RWPE1 (cell line): ENCODE results near the gene PLPPR5.

ENCODE experiments used
- CTCF ChIA-PET: fragments of 350-600 bp; sonication (Branson Sonifier 250); formaldehyde crosslinking; extraction: SDS; loops from one replicate; lab custom pipeline; 2021; lab: Yijun Ruan, JAX
- POLR2A ChIA-PET: fragments of 400-600 bp; formaldehyde crosslinking; extraction: SDS; loops from one replicate; lab custom pipeline; 2020; ENCODE audit warnings: antibody characterized with exemption; ENCODE audit not compliant: low non-redundant PET; lab: Yijun Ruan, JAX
- DNase-seq: peaks from one replicate; pipeline ENCODE4 v3.0.0; 2012; ENCODE audit warnings: low spot score
- H3K27ac ChIP-seq: fragments of 450-650 bp; 2 replicates; pipeline ENCODE4 v1.5.1; 2017
- CTCF ChIP-seq: fragments of 450-650 bp; conservative IDR thresholded peaks from 2 replicates; pipeline ENCODE4 v1.5.1; 2017; ENCODE audit warnings: low read depth, mild to moderate bottlenecking

Gene PLPPR5

DNA sequence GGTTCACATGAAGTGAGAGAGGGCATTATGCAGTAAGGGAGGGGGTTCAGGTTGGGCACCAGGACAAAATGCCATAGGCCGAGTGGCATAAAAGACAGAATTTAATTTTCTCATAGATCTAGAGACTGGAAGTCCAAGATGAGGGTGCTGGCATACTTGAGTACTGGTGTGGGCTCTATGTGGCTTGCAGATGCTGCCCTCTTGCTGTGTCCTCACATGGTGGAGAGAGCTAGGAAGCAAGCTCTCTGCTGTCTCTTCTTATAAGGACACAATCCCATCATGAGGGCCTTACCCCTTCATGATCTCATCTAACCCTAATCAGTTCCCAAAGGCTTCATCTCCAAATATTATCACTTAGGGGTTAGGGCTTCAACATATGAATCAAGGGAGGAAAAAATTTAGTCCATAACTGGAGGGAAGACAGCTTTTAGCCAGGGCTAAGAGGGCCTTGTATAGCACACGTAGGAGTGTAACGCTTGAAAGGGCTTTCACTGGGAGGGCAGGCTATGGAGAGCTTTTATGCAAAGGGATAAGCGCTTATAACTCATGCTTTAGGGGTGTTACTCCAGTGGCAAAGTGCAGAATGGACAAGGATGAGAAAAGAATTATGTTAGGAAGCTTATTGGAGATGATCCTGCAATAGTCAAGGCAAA is 64.5 kb downstream of the PLPPR5 start:
- TF ChIP-seq CTCF = no peak
- no peak for DNase-seq
- ChIA-PET CTCF (no interaction called here), POLR2A (no interaction called here)
- no peak overlapping the region for H3K27ac ChIP-seq

GRCh38 chr1:98939471-98939870 is 65.2 kb downstream of the PLPPR5 start:
- no peak for TF ChIP-seq CTCF
- DNase-seq = no peak
- POLR2A ChIA-PET = no interaction called here
- CTCF ChIA-PET = no interaction called here
- H3K27ac ChIP-seq = no peak overlapping the region

DNA sequence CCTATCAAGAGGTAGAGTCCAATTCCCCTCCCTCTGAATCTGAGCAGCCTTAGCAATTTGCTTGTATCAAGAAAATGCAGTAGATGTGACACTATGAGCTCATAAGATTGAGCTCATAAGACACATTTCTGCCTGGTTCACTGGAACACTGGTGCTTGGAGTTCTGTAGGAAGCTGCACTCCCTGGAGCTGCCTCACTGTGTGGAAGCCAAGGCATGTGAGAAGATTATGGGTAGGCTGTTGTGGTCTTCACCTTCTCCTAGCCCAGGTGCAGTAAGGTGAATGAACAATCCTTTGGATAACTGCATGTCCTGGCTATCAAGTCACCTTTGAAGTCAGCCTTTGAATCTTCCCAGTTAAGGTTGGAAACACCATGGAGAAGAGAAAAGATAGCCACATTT is 67.3 kb downstream of the PLPPR5 start:
- CTCF ChIA-PET = no interaction called here
- TF ChIP-seq CTCF = no peak

DNA sequence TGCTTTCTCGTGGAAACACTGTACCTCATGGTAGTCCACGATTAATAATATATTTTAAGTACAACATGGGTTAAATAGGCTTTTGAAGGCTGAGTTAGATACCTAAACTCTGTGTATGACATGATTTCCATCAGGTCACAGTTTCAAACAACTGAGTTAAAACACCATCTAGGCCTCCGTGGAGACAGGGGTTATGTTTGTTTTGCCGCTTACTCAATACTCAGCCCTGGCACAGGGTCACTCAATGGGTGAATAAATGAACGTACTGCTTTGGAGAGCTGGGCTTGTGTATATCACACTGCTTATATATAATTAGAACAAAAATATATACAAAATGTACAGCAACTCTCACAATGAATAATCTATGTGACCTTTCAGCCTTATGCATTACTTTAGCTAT is 72.5 kb downstream of the PLPPR5 start:
- no peak overlapping the region for H3K27ac ChIP-seq
- DNase-seq = no peak
- ChIA-PET POLR2A (no interaction called here), CTCF (interaction anchor here (0.6 kb wide), 1 partner anchor 1601 kb away, joined by 3 read pairs; no protein-coding TSS in a partner anchor)
- TF ChIP-seq CTCF = no peak

More for the DNA sequence above, 67.3 kb downstream of the PLPPR5 start:
- POLR2A ChIA-PET = no interaction called here
- no peak for DNase-seq
- no peak overlapping the region for H3K27ac ChIP-seq

DNA sequence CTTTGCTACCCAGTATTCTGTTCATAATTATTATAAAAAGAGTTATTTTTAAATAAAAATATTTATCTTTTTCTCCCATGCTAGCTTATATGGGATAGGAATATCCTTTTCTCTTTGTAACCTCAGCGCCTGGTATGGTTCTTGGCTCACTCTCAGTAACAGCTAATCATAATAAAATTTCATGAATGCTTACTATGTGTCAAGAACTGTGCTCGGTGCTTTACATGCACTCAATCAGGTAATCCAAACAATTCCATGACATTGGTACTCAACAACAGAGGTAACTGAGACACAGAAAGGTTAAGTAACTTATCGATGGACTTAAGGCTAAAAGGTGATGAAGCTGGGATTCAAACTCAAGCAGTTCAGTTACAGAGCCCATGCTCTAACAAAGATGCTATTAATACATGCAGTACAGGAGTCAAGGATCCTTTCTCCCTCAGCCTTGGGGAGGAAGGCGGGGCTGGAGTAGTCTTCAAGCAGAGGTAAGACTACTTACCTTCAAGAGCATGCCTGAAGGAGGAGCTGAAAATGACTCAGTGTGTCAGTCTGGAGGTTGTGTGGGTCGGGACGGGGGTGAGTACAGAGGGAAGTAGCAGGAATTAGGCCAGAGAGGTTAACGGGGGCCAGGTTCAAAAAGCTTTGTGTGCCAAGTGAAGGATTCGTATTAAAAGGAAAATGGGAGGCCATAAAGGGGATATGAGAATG is 73.4 kb downstream of the PLPPR5 start:
- DNase-seq = no peak
- ChIA-PET CTCF (interaction anchor here (0.5 to 0.6 kb wide), 2 partner anchors 1470 to 1622 kb away, joined by 3 to 4 read pairs; no protein-coding TSS in a partner anchor), POLR2A (no interaction called here)
- TF ChIP-seq CTCF = no peak
- H3K27ac ChIP-seq = no peak overlapping the region

- no peak overlapping the region for H3K27ac ChIP-seq
- no peak for TF ChIP-seq CTCF
- ChIA-PET CTCF (interaction anchor here (0.6 kb wide), 1 partner anchor 79 kb away, joined by 3 read pairs; no protein-coding TSS in a partner anchor), POLR2A (no interaction called here)
- no peak for DNase-seq
Measured at GRCh38 chr1:98929437-98929836, 75.2 kb downstream of the PLPPR5 start.
